ENCODE data around the gene SEMA4D. TPM values are rescaled to one million over a fixed set of nuclear protein-coding genes. Genes with fewer than 3 reads are reported as not detected.

Gene SEMA4D
- total RNA-seq, 1 donor from 2014 or later, result 54.3 TPM

DNA sequence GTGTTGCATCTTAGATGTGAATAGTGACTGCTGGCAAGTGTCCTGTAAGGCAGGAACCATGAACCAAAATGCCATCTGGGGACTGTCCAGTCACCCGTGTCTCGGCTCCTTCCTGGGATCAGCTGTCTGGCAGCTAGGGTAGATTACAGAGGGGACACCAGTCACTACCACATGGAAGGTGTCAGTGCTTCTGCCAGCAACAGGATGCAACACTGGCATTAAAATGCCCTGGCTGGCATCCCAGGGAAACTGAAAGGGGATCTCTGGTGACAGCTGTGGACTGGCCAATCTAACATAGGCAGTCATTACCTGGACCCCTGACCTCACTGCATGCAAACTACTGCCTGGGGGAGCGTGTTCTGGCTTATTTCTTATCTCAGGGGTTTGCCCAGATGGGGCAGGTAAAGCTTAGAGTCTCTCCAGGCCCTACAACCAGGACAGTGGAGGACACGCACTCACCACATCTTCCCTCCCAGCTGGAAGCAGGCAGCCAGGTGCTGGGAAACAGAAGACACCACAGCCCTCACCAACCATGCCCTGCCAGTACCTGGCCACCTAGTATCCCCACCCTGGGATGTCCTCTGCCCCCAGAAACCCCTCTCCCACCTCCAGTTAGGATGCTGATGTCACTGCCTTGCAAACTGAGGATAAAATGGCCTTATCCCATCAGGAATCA is 83.8 kb downstream of the SEMA4D start:
- DNase-seq (ENCODE audit: low spot score), result no peak

DNA sequence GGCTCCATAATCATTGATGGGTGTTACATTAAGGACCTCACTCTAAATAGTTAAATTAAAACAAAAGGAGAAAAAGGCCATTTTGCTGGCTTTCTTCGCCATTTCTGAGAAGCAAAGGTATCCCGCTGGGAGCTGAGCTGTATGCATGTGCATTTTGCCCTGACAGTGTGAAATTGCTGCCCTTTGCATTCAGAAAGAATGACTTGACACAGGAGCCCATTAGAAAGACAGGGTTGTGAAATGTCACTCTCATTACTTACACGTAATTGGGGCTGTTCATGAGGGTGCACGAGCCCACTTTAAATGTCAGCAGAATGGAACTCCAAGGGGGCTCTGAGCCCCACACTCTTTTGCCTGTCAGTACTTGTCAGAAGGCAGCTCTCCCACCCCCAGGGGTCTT is 85.0 kb downstream of the SEMA4D start:
- DNase-seq (ENCODE audit: low spot score), result no peak

DNA sequence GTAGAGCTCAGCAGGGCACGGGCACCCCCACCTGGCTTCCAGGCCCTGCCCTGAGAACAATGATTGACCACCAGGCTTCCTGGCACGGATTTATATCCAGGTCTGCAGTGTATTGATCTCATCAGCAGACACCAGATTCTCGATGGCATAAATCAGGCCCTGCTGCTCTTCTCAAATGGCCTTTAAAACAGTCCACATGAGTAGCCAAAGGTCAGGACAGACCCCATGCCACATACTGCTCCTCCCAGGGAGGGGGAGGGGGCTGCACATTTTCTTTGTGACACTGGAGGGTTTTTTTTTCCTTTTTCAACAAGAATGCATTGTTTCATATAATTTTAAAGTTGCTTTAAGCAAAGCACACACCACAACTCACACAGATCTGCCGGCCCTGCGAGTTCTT is 85.4 kb downstream of the SEMA4D start:
- no peak for DNase-seq (ENCODE audit: low spot score)

DNA sequence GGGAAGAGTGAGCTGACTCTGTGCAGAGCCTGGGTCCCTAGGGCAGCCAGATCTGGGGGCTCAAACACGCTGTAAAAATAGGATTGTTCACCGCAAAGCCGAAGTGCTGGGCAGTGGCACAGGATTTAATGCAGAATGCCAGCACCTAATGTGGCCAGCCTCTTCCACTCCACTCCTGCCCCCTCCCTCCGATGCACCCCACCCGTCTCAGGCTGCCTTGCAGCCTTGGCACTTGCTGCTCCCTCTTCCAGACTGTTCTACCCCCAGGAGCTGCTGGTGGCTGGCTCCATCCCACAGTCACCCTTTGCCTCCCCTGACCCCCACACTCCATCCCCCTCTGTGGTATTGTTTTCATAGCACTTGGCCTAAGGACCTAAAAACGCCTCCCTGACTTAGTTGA is 86.2 kb downstream of the SEMA4D start:
- DNase-seq (ENCODE audit: low spot score), result no peak

DNA sequence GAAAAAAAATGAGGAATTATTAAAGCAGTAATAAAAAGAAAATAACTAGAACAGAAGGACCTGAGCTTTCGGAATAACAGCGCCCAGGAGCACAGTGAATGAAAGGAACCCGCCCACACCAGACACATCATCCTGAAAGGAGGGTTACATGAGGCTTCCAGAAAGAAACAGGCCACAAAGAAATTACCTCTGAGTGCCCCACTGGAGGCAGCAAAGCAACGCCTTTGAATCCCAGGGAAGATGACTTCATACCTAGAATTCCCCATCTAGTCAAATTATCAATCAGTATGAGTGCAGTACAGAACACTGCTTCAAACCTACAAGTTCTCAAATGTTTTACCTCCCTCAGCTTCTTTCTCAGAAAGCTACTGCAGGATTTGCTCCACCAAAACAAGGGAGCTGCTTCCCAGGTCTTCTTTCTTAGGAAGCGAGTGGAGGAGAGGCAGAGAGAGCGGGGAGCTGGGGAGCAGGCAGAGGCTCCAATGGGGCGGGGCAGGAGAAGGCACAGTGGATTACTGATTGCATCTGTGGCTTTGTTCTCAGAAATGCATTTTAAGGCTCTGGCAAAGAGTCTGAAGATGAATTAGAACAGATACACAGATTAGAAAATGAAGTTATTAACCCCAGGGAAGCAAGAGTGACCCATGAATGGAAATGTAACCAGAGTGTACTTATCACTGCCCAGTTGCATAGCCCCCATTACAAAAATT is 87.1 kb downstream of the SEMA4D start:
- no peak for DNase-seq (ENCODE audit: low spot score)

DNA sequence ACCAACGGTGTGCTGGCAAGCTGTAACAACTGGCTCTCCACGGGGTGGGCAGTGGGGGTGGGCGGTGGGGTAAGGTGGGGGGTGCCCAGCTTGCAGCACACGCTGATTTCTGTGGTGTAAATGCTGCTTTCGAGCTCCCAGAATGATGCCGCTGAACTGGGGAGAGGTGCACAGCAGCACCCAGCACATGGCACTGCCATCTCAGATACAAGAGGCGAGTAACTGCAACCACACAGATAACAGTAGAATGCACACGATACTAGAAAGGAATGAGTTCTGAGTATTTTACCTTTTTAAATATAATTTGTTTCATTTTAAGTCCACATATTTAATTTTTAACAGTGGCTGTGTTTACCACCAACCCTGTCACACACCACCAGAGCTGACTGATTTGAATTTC is 87.9 kb downstream of the SEMA4D start:
- no peak for DNase-seq (ENCODE audit: low spot score)

DNA sequence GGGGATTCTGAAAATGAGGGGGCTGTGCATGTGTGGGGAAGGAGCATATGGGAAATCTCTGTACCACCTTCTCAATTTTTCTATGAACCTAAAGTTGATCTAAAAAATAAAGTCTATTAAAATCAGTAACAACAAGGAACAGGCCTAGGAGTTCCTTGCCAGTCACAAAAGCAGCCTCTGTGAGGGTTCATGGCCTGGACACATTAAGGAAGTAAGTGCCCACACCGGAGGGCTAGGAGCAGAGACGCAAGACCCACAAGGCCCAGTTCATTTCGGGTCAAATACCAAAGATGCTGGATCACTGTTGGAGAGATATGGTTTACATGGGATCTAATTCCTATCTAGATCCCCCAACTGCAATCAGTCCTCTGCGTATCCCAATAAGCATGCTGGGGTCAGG is 88.4 kb downstream of the SEMA4D start:
- no peak for DNase-seq (ENCODE audit: low spot score)

DNA sequence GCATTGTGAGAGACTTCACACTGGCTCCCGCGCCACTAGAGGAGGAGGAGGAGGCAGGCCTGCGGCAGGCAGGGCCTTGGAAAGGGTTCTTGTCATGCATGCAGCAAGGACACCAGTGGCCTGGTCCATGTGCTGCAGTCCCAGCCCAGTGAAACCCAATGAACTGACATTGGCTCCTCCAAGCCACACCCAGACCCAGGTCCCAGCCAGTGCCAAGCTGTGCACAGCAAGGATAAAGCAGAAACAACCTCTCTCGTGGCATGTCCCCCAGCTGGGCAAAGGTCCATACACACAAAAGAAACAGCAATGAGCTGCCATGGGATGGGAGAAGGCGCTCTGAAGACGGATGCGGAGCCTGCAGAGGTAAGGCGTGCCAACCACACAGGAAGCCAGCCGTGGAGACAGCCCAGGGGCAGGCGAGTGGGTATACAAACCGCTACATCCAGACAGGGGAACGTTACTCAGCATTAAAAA is 89.2 kb downstream of the SEMA4D start:
- no peak for DNase-seq (ENCODE audit: low spot score)

DNA sequence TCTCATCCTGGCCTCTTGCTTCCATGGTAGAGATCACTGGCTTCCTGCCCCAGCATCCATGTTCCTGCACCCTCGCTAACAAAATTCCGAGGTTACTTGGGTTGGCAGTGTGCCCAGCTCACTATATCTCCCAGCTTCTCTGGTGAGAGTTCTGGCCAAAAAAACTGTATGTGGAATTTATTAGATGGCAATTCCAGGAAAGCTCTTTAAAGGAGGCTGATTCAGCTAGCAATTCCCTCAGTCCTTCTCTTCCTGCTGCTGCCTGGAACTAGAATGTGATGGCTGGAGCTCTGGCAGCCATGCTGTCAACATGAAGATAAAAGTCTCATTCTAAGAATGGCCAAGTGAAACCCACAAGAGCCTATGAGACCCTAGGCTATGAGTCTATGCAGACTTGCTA is 90.8 kb downstream of the SEMA4D start:
- no peak for DNase-seq (ENCODE audit: low spot score)

DNA sequence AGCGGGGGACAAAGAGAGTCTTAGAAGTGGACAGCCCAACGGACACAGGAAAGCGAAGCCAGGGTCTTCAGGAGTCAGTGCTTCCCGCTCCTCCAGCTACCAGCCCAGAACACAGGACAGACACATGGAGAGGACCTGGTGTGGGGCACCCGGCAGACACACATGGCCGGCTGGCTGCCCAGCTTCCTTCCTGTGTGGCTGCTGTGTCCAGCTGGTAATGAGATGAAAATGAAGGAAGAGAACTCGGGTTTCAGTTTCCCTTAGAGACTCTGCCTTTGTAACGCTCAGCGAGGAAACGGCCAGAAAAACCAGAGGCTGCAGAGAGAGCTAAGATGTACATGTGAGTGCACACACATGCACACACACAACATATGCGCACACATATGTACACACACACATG is 92.1 kb downstream of the SEMA4D start:
- DNase-seq (ENCODE audit: low spot score), result no peak

DNA sequence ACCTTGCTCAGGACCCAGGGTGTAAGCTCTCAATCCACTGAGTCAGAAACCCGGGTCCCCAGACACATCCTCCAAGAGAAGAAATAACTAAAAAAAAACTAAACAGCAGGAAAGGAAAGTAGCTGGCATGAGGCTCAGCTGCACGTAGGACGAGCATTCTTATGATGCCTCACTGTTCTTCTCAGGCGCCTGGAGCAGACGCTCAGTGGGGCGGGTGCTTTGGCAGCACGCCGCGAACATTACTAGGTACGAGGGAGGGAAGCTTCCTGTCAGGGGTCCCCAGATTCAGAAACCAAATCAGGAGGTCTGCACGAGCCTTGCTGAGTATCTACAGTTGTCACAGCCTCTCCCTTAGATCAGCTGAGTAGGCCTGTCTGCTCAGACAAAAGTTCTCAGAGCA is 93.8 kb downstream of the SEMA4D start:
- DNase-seq (ENCODE audit: low spot score), result no peak

DNA sequence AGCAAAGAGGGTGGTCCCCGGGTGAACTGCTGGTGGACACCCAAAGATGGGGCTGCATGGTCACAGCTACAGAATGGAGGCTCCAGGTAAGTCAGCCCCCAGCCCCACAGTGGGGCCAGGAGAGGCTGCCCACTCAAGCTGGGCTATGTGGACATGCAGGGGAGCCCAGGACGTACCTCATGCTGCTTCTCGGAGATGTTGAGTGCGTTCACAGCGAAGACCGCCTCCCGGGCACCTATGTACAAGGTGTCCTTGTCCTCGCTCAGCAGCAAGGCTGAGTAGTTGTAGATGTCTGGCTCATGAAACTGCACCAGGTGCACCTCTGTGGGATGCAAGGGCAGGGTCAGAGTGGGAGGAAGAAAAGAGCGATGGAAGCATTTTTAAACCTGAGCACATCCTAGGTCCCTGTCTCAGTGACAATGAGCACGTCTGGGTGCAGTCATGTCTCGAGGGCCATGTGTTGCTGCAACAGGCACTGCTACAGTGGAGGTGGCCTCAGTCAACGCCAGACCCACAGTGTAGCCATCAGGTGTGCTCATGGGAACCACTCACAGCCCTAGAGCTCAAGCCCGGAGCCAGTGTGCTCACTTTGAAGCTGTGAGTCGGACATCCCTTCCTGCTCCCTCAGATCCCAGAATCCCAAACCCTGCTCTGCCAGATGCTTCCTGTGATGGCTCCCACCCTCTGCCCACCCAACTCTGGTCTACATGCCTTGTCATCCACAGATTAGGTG is 95.1 kb downstream of the SEMA4D start:
- DNase-seq (ENCODE audit: low spot score), result no peak

DNA sequence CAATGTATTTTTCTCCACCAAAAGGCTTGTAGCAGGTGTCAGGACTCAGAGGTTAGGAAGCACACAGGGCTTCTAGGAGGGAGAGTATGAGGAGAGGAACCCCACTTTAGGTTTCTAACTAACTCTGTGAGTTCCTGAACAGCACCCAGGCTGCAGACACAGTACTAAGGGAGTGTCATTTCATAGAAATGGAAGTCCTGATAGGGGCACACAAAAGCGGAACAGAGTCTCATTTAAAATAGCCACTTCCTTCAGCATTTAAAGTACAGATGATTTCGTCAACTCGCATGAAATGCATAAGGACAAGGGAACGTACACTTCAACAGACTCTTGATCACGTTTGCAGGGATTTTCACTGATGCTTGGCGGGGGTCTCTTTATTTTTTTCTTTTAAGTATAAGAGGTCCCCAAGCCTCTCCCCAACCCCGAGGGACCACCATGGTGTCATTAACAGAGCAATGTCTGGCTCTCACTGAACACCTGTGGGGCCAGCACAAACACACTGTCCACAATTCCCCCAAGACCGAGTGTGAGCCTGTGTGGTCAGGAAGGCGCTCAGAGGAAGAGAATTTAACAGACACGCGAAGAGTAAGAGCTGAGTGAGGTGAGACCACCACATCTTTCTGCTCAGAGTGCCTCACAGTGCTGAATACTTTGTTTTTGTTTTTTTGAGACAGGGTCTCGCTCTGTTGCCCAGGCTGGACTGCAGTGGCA is 97.4 kb downstream of the SEMA4D start:
- no peak for DNase-seq (ENCODE audit: low spot score)

DNA sequence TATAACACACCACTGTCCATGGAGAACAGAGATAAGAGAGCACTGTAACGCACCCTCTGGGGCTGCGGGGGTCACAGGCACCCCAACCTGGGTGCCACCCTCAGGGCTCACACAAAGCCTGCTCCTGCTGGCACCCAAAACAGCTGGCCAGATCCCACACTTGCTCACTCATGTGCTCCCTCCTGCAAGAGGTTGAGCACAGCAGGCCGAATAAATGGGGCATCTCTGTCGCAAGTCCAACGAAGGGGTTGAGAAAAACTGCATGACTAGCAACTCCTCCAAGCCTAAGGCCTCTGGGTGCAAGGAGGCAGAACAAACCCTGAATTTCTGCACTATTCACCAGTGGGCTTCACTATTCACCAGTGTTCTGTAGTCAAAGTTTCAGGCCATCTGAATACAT is 99.3 kb downstream of the SEMA4D start:
- no peak for DNase-seq (ENCODE audit: low spot score)

DNA sequence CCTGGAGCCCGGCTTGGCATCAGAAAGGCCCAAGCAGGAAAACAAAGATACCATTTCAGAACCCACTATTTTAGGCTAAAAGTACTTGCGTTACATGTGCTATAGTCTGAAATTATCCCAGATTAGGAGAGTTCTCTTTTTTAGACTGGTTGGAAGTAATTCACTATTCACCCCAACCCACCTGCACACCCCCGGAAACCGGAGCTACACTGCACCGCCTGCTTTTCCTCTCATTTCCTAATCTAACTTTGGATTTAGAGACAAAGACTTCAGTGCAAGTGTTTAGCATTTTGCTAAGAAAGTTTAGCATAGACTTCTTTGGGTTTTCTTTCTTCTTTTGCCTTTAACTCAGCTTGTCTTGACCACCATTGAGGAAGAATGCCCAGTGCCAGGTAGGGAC is 100.4 kb downstream of the SEMA4D start:
- DNase-seq (ENCODE audit: low spot score), result no peak

DNA sequence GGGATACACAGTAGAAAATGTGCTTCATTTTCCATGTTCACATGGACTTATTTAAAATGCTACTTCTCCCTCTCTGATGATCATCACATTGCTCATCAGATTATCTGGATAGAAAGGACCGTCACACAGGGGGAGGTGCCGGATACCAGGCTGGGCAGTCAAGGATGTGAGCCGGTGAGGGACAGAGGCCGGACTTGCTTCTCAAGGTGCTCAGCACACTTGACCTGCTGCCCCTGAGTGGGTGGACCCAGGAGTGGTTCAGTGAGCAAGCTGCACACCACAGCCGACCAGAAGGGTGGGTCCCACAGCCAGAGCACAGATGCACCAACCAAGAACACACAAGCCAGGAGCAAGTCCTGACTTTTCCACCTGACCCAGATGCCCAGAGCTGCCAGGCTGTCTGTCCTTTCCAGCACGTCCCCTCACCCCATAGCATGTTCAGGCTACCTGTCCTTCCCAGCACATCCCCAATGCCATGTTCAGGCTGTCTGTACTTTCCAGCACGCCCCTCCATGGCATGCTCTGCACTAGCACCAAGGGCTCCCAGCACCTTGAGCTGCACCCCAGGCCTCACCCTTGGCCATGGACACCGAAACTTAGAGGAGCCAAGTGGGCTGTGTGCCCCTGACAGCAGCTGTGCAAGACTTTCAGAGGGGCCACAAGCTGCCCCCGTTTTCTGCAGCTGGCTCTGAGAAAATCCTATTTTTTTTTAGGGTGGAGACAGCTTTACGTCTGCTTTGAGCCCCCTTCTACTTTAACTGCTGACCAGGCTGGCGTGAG is 101.8 kb downstream of the SEMA4D start:
- no peak for DNase-seq (ENCODE audit: low spot score)

DNA sequence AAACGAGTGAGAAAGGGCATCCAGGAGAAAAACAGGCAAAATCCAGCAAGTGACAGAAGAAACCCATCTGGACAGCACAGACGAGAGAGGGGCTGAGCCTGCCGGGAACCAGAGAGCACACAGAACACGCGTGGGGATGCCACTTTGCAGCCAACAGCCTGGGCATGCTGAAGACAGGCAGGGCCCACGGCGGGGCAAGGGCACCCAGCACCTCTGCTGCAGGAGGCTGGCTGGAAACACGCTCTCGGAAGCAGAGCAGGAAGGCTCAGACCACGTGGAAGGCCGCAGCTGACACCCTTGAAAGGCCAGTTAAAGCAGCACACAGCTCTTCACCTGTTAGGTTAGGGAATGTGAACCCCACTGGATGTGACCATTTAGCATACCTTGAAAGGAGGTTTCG is 103.5 kb downstream of the SEMA4D start:
- DNase-seq (ENCODE audit: low spot score), result no peak

DNA sequence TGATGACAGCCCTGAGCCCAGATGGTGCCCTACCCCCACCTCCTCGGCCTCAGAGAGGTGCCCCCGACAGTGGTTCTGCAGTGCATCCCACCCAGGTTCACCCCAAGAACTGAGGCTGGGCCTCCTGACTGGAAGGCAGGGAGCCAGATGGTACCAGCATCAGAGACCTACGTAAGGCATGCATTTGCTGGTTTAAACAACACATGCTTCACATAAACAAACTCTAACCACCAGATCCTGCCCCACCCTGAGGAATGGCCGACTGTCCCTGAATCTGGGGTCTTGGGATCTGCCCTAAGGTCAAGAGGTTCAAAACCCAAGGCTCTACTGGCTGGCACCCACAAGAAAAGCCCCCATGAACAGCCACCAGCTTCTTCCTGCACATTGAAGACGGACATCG is 106.3 kb downstream of the SEMA4D start:
- DNase-seq (ENCODE audit: low spot score), result no peak

DNA sequence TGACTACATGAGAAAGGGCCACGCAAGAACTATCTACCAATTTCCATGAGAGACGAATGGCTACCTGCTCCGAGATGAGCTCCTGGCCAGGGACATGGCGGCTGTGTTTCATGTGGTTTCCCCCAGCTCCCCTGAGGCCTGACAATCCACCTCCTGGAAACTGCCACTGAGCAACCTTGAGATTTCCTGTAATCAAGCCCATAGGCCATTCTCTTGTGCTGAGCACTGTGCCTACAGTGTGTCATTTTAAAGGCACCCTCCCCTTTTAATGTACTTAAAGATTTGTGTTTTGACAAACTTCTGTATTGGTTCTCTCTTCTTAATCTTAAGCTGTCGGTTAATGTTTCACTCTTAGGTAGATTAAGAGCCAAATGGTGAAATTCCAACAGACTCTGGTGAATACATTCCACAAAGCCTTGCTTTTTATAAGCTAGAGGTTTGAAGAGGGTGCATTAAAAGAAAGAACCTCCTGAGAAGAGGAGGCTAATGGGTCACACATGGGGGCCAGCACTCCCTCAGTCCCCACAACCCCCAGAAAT is 107.3 kb downstream of the SEMA4D start:
- no peak for DNase-seq (ENCODE audit: low spot score)

DNA sequence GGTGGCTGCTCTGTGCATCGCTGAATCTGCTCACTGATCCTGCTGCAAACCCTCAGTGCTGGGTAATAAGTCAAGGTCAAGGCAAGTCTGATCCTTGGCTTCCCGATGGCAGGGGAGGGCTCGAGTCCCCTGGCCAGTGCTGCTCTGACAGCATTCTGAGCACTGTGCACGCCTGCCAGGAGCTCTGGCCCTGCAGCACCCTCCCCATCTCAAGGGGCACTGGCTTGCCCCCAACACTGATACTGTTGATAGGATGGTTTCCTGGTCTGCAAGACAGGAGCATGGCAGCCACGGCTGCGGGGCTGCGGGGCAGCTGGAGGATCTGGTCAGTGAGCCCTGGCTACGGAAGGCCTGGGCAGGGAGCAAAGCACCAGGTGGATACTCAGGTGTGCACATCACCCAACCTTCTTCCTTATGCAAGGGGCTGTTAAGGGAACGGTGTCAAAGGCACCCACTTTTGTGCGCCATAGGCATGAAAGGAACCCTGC is 107.8 kb downstream of the SEMA4D start:
- DNase-seq (ENCODE audit: low spot score), result no peak

DNA sequence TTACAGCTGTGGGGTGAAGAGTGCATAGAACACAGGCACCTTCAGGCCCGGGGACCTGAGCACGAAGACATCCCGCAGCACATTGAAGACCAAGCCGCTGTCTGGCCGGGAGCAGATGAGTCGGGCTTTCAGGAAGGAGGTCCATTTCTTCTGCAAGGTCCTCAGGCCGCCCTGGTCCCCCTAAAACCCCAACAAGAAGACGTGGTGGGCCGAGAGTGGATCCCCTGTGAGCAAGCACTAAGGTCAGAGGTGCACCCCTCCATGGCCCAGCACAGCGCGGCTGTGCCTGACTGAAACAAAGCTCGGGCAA is 109.1 kb downstream of the SEMA4D start:
- DNase-seq (ENCODE audit: low spot score), result no peak
